ENCODE measurements around the gene SLC35B2.

The SLC35B2 gene

GRCh38 chr6:44285552-44286284, 28.4 kb upstream of the SLC35B2 start:
- no peak for DNase-seq

GRCh38 chr6:44284867-44285266, 27.5 kb upstream of the SLC35B2 start:
- DNase-seq: no peak

GRCh38 chr6:44284121-44284520, 26.8 kb upstream of the SLC35B2 start:
- no peak for DNase-seq

DNA sequence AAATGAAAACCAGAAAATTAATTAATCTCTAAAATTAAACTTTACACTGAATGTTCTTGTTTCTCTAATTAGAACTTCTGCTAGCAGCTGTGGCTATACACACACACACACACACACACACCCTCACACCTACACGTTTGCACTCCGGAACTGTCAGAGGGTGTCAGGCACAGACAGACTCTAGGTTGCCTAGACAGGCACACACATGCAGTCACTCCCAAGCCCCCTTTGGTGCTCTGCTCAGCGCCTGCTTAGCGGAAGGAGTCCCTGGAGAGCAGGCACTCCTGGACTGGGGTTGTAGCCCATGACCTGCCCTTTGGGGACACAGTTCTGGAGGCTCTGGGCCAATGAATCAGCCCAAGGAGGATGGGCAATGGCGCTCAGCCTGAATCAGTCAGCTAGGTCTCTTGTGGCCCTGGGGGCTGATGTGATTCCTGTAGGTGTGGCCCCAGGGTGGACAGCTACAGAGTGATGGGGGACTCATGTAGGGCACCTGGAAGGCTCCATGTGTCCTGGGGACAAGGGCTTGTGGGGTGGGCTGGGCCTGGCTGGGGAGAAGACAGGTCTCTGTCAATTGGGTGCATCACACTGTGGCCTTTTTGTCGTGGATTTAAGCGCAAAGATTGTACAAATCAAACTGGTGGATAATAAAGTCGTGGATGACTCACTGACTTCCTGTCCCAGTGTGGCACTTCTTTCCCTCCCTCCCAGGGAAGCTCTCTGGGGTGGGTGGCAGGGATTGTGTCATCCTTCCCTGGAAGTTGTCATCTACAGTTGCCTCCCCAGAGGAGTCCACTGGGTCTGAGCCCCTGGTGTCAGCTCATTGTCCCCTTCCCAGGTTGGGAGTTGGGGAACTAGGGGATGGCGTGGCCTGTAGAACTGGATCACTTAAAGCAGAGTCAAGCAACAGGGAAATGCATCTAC, 21.7 kb upstream of the SLC35B2 start:
- no peak for DNase-seq

- no peak for DNase-seq
These were observed 21.0 kb upstream of the SLC35B2 start for GRCh38 chr6:44278315-44278714.

DNA sequence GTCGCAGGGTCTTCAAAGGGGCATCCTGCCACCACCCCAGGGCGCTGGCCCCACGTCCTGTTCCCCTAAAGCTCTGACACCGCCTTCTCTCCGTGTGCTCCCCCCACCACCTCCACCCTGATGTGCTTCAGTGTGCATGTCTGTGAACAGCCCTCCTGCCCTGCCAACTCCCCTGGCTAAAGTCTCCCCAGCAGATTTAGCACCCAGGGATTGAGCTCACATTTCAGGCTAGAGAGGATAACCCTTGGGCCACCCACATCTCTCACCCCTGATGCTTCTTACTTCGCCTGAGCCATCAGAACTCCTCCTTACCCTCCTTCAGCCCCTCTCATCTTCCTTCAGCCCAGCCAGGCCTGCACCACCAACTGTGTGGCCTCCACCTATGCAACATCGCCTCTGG, 20.4 kb upstream of the SLC35B2 start:
- no peak for DNase-seq

GRCh38 chr6:44276667-44277640, 19.6 kb upstream of the SLC35B2 start:
- no peak for DNase-seq

DNA sequence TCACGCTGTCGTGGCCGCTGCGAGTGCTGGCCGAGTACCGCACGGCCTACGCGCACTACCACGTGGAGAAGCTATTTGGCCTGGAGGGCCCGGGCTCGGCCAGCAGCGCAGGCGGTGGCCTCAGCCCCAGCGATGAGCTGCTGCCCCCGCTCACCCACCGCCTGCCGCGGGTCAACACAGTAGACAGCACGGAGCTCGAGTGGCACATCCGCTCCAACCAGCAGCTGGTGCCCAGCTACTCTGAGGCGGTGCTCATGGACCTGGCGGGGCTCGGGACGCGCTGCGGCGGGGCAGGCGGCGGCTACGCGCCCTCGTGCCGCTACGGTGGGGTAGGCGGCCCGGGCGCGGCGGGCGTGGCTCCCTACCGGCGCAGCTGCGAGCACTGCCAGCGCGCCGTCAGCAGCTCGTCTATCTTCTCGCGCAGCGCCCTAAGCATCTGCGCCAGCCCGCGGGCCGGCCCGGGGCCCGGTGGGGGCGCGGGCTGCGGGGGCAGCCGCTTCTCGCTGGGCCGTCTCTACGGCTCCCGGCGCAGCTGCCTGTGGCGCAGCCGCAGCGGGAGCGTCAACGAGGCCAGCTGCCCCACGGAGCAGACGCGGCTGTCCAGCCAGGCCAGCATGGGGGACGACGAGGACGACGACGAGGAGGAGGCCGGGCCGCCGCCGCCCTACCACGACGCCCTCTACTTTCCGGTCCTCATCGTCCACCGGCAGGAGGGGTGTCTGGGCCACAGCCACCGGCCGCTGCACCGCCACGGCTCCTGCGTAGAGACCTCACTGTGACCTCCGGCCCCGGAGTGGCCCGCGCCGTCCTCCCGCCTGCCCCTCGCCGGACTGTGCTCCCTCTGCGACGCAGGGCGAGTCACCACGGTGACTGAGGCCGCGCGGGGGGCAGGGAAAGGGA, 18.7 kb upstream of the SLC35B2 start:
- no peak for DNase-seq

GRCh38 chr6:44275271-44275748, 18.0 kb upstream of the SLC35B2 start:
- DNase-seq: no peak

DNA sequence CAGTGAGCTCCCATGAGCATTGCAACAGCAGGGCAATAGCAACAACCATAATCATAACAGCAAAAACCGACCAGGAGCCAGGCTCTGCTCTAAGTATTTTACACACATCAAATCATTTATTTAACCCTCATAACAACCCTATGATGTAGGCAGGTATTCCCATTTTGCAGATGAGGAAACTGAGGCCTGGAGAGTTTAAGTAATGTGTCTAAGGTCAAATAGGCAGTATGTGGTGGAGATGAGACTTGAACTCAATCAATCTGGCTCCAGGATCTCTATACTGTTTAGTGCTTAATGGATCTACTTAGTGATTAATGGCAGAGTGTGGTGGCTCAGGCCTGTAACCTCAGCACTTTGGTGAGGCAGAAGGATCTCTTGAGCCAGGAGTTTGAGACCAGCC, 16.3 kb upstream of the SLC35B2 start:
- DNase-seq: no peak

DNA sequence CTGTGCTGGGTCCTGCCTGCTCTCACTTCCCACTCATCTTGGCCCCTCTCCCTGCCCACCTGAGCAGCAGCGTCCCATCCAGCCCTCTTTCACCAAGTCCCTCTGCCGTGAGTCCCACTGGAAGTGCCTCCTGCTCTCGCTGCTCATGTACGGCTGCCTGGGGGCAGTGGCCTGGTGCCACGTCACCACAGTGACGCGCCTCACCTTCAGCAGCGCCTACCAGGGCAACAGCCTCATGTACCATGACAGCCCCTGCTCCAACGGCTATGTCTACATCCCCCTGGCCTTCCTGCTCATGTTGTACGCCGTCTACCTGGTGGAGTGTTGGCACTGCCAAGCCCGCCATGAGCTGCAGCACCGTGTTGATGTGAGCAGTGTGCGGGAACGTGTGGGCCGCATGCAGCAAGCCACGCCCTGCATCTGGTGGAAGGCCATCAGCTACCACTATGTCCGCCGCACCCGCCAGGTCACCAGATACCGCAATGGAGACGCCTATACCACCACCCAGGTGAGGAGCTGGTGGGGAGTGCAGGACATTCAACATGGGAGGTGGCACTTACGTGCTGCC, 15.8 kb upstream of the SLC35B2 start:
- no peak for DNase-seq

DNA sequence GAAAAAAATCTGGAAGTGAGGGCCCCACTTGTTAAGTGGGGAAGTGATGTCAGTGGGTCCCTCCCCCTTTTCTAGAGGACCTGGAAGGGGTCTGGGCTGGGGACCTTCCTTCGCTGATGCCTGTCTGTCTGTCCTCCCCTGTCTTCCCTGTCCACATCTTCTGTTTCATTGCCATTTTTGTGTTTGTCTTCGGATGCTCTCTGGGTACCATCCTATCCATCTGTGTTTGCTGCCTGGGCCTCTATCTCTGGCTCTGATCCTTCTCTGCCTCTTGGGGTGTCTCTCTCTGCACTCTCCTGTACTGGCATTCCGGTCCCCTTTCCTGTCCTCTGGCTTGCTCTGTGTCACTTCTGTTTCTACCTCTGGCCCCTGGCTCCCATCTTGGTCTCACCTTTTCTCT, 15.2 kb upstream of the SLC35B2 start:
- DNase-seq: no peak

DNA sequence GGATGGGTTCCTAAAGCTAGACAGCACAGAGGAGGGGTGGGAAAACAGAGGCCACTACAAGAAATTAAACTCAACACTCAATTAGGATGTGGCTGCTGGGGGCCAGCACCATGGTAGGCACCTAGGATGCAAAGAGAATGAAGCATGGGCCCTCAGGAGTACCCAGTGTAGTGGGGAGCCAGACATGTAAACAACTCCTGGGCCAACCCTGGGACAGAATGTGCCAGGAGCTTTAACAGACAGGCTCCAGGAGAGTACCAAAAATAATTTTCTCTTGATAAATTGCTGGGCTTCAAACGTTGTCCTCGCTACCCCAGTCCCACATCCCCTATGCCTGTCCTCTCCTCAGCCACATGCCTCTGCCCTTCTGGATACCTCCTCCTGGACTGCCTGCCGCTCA, 14.6 kb upstream of the SLC35B2 start:
- no peak for DNase-seq

GRCh38 chr6:44271406-44271723, 14.0 kb upstream of the SLC35B2 start:
- no peak for DNase-seq

DNA sequence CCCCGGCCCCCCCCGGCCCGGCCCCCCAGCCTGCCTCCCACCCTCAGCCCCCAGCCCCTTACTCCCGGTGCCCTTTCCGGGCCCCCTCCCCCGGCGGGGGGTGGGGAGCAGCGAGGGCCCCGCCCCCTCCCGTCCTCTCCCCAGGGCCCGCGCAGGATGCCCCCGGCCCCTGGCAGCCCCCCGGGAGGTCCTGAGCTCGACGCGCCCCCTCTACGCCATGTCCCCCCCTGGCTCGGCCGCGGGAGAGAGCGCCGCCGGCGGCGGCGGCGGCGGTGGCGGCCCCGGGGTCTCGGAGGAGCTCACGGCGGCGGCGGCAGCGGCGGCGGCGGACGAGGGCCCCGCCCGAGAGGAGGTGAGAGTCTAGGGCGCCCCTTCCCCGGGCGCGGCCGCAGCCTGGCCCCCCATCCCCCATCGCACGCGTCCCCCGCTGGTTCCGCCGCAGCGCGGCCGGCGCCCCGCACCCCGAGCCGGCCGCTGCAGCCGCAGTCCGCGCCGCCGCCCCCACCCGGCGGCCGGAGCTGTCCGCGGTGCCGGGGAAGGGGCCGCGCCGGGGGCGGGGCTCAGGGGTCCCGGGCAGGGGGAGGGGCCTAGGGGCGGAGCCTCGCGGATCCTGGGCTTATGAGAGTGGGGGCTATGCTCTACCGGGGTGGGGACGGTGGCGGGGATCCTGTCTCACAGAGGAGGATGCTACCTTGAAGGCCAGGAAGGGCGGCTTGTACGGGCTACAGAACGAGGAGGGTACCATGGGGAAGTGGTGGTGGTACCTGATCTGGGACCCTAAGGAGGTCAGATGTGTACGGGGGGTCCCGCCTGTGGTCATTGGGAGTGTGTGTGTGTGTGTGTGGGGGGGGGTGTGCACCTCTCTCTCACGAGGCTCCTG, 13.4 kb upstream of the SLC35B2 start:
- DNase-seq: no peak

GRCh38 chr6:44269921-44270525, 12.7 kb upstream of the SLC35B2 start, which contains the start of gene TMEM151B:
Gene TMEM151B (plus strand): TSS chr6:44270450. CDS start chr6:44270743, 293 bp downstream.
- no peak for DNase-seq

- no peak for DNase-seq
These were observed 12.0 kb upstream of the SLC35B2 start for GRCh38 chr6:44269178-44269920.

DNA sequence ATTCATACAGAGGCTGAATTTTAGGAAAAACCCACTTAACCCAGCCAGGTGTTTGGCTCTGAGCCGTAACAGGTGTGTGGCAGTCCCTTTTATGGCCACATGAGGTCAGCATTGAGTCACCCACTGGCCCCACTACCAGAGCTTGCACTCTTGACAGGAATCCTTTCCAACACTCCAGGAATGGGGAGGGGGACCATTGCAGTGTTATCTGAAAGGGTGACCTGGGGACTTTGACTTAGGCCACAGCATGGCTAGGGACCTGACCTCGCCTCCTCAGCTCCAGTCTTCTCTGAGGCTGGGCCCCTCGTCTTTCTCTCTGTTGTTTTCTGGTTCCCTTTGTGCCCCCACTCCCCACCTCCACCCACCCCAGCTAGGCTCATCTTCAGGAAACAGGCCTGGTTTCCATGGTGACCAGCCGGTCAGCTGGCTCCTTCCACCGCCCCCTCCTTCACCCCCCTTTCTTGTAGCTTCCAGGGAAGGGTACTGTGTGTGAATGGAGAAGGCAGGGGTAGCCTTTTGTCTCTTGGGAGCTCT, 10.8 kb upstream of the SLC35B2 start:
- DNase-seq: no peak

DNA sequence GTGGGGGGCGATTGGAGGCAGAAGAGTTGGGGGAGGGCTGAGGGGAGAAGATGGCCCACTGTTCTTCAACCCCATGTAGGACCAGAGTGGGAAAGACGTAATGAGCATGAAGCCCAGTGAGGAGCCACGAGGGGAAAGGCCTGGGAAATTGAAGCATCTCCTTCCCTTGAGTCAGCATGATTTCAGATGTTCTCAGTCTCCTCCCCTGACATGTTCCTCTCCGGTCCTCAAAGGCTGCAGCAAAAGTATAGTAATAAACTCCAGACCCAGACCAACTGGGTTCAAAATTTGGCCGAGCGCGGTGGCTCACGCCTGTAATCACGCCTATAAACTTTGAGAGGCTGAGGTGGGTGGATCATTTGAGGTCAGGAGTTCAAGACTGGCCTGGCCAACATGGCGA, 9.9 kb upstream of the SLC35B2 start:
- DNase-seq: no peak

Data from NCI-H524 treated with DMSO at 0.1 percent for 48 hours (cell line).